SK-N-MC (cell line): ENCODE measurements around the gene UST.

Experiments used
- EZH2 ChIP-seq: fragments of 200-600 bp; sonication (generic); IDR thresholded peaks from one replicate; pipeline ENCODE4 v1.6.1; 2017; ENCODE audit warnings: antibody characterized with exemption
- POLR2AphosphoS5 ChIP-seq: IDR thresholded peaks from 2 replicates; pipeline ENCODE4 v1.6.1; 2012; ENCODE audit warnings: mild to moderate bottlenecking, low read depth, low read length, borderline replicate concordance

- TF ChIP-seq EZH2 (no peak), POLR2AphosphoS5 (no peak)
These were observed 95.6 kb downstream of the UST start for GRCh38 chr6:148842296-148843019.
